Measurements from ENCODE around the gene PHRF1.

Gene PHRF1

DNA sequence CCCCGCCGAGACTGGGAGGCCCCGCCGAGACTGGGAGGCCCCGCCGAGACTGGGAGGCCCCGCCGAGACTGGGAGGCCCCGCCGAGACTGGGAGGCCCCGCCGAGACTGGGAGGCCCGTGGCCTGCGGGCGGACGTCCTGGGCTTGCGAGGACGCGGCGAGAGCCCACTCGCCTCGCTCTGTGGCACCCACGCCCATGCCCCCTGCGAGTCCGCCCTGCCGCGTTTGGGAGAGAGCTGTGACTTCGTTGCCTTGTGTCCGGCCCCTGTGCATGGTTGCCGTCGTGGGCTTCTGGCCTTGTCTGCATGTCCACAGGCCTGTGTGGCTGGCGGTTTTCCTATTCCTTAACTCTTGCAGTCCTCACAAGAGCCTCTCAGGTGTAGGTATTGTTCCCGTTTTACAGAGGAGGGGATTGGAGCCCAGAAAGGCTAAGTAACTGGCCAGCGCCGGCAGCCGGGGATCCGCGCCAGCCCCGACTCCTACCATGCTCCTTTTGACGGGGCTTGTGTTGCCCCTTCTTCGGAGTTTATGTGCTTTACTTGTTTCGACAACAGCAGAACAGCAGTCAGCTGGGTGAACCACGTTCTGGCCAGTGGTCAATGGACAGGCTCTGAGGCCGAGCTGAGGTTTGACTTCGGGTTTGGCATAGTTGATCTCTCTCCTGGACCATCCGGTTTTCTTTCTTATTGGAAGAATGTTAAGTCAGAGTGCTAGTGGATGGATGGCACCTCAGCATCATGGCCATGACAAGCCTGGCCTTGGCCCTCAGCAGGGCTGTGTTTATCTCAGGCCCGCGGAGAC lies 741 bp downstream of the PHRF1 start:
- DNase-seq (ENCODE audit: low read depth) = no peak
- peak overlapping the region; percentile 72 for H3K4me3 ChIP-seq (ENCODE audit: low read depth, low read length)
- in situ Hi-C loops (cut with HindIII; ENCODE audit: low sequenced_read_pairs) = no loop called here
- no peak for TF ChIP-seq CTCF (IDR thresholded peaks at IDR 0.05; ENCODE audit: low read depth, low read length, missing control alignments)

DNA sequence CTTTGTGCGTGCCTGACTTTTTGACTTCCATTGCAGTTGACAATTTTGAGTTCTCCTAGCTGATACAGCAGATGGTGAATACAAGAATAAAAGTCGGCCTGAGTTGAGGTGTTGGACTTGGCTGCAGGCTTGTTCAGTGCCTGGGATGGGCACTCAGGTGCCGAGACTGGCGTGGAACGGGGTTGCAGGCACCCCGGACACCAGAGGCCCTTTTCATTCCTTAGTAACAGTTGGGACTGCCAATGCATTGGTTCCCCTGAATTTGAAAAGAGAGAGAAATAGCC lies 1.3 kb downstream of the PHRF1 start:
- DNase-seq (ENCODE audit: low read depth) = no peak
- H3K4me3 ChIP-seq (ENCODE audit: low read depth, low read length) = peak overlapping the region; percentile 72
- in situ Hi-C loops (cut with HindIII; ENCODE audit: low sequenced_read_pairs) = no loop called here
- TF ChIP-seq CTCF (IDR thresholded peaks at IDR 0.05; ENCODE audit: low read depth, low read length, missing control alignments) = no peak

- TF ChIP-seq CTCF (IDR thresholded peaks at IDR 0.05; ENCODE audit: low read depth, low read length, missing control alignments) = no peak
- in situ Hi-C loops (cut with HindIII; ENCODE audit: low sequenced_read_pairs) = no loop called here
- DNase-seq (ENCODE audit: low read depth) = no peak
- H3K4me3 ChIP-seq (ENCODE audit: low read depth, low read length) = peak overlapping the region; percentile 72
These were observed 2.2 kb downstream of the PHRF1 start for GRCh38 chr11:578276-579035.

GRCh38 chr11:579830-580601 lies 3.7 kb downstream of the PHRF1 start:
- DNase-seq (ENCODE audit: low read depth) = no peak
- no peak overlapping the region for H3K4me3 ChIP-seq (ENCODE audit: low read depth, low read length)
- in situ Hi-C loops (cut with HindIII; ENCODE audit: low sequenced_read_pairs) = no loop called here
- no peak for TF ChIP-seq CTCF (IDR thresholded peaks at IDR 0.05; ENCODE audit: low read depth, low read length, missing control alignments)

DNA sequence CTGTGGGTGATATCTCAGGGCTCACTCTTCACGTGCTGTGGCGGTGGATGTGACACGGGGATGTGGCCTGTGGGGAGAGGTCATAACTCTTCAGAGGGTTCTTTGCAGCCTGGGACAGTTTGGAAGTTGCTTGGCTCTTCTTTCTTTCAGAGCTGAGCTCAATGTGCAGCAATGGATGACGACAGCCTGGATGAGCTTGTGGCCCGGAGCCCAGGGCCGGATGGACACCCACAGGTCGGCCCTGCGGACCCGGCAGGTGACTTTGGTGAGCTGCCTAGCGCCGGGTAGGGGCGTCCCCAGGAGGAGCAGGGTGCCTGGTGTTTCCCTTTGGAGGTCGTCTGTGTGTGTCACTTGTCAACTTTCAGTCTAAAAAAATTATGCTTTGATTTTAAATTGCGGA lies 5.1 kb downstream of the PHRF1 start:
- no peak for DNase-seq (ENCODE audit: low read depth)
- in situ Hi-C loops (cut with HindIII; ENCODE audit: low sequenced_read_pairs) = no loop called here
- no peak overlapping the region for H3K4me3 ChIP-seq (ENCODE audit: low read depth, low read length)
- no peak for TF ChIP-seq CTCF (IDR thresholded peaks at IDR 0.05; ENCODE audit: low read depth, low read length, missing control alignments)

GRCh38 chr11:581752-582151 lies 5.5 kb downstream of the PHRF1 start:
- in situ Hi-C loops (cut with HindIII; ENCODE audit: low sequenced_read_pairs) = no loop called here
- H3K4me3 ChIP-seq (ENCODE audit: low read depth, low read length) = no peak overlapping the region
- DNase-seq (ENCODE audit: low read depth) = no peak
- TF ChIP-seq CTCF (IDR thresholded peaks at IDR 0.05; ENCODE audit: low read depth, low read length, missing control alignments) = no peak
